H9 (cell line): ENCODE results near the gene IFITM1. TPM values are rescaled to one million over a fixed set of nuclear protein-coding genes. Genes with fewer than 3 reads are reported as not detected.

ENCODE experiments used
- DNase-seq: peaks from one replicate; pipeline ENCODE4 v3.0.0-alpha.2; 2017
- H2AFZ ChIP-seq: one replicate; pipeline ENCODE4 v1.6.1; 2013; ENCODE audit warnings: mild to moderate bottlenecking, low read length, control low read depth, moderate library complexity
- H2AK5ac ChIP-seq: 2 replicates; pipeline ENCODE4 v1.6.1; 2013; ENCODE audit warnings: low read length, control low read depth, mixed read lengths; ENCODE audit not compliant: insufficient read length
- H2BK120ac ChIP-seq: one replicate; pipeline ENCODE4 v1.6.1; 2013; ENCODE audit warnings: low read depth, mild to moderate bottlenecking, low read length, control low read depth, inconsistent platforms; ENCODE audit not compliant: poor library complexity, severe bottlenecking
- H2BK12ac ChIP-seq: 2 replicates; pipeline ENCODE4 v1.6.1; 2013; ENCODE audit warnings: low read length, control low read depth, mixed read lengths, low read depth; ENCODE audit not compliant: insufficient read length
- H2BK15ac ChIP-seq: 2 replicates; pipeline ENCODE4 v1.6.1; 2013; ENCODE audit warnings: low read depth, low read length, control low read depth
- H2BK20ac ChIP-seq: one replicate; pipeline ENCODE4 v1.6.1; 2013; ENCODE audit warnings: low read depth, mild to moderate bottlenecking, low read length, control low read depth, inconsistent platforms; ENCODE audit not compliant: poor library complexity, severe bottlenecking
- H2BK5ac ChIP-seq: 2 replicates; pipeline ENCODE4 v1.6.1; 2013; ENCODE audit warnings: low read length, control low read depth, mixed read lengths; ENCODE audit not compliant: insufficient read length
- H3K14ac ChIP-seq: 2 replicates; pipeline ENCODE4 v1.6.1; 2013; ENCODE audit warnings: low read length, control low read depth; ENCODE audit not compliant: insufficient read depth
- H3K18ac ChIP-seq: 2 replicates; pipeline ENCODE4 v1.6.1; 2013; ENCODE audit warnings: low read depth, mild to moderate bottlenecking, mixed read lengths, low read length, control low read depth; ENCODE audit not compliant: insufficient read length
- H3K23ac ChIP-seq: 2 replicates; pipeline ENCODE4 v1.6.1; 2013; ENCODE audit warnings: low read length, control low read depth, mixed read lengths, low read depth; ENCODE audit not compliant: insufficient read length
- H3K23me2 ChIP-seq: 2 replicates; pipeline ENCODE4 v1.6.1; 2013; ENCODE audit warnings: low read depth, mild to moderate bottlenecking, mixed read lengths, low read length, control low read depth; ENCODE audit not compliant: insufficient read length, poor library complexity, severe bottlenecking
- H3K27ac ChIP-seq: 2 replicates; pipeline ENCODE4 v1.5.1; 2013; ENCODE audit warnings: low read length, control low read depth, mixed read lengths, low read depth; ENCODE audit not compliant: insufficient read length
- H3K27me3 ChIP-seq: 2 replicates; pipeline ENCODE4 v1.6.1; 2013; ENCODE audit warnings: low read length, control low read depth, inconsistent platforms; ENCODE audit not compliant: insufficient read depth
- H3K4ac ChIP-seq: 2 replicates; pipeline ENCODE4 v1.6.1; 2013; ENCODE audit warnings: low read depth, mild to moderate bottlenecking, control low read depth, inconsistent platforms, low read length, moderate library complexity
- H3K4me1 ChIP-seq: 2 replicates; pipeline ENCODE4 v1.6.1; 2013; ENCODE audit warnings: low read length, control low read depth, inconsistent platforms; ENCODE audit not compliant: insufficient read depth
- H3K4me2 ChIP-seq: 2 replicates; pipeline ENCODE4 v1.6.1; 2013; ENCODE audit warnings: low read length, control low read depth, mixed read lengths; ENCODE audit not compliant: insufficient read length, insufficient read depth
- H3K56ac ChIP-seq: 2 replicates; pipeline ENCODE4 v1.6.1; 2013; ENCODE audit warnings: low read depth, mild to moderate bottlenecking, mixed read lengths, low read length, control low read depth; ENCODE audit not compliant: insufficient read length
- H3K79me1 ChIP-seq: 2 replicates; pipeline ENCODE4 v1.6.1; 2013; ENCODE audit warnings: low read depth, mild to moderate bottlenecking, moderate library complexity, low read length, control low read depth, inconsistent platforms; ENCODE audit not compliant: insufficient read depth, poor library complexity, severe bottlenecking
- H3K79me2 ChIP-seq: 2 replicates; pipeline ENCODE4 v1.6.1; 2013; ENCODE audit warnings: low read length, control low read depth, inconsistent platforms; ENCODE audit not compliant: insufficient read depth
- H3K9ac ChIP-seq: 2 replicates; pipeline ENCODE4 v1.6.1; 2013; ENCODE audit warnings: low read length, control low read depth, mixed read lengths; ENCODE audit not compliant: insufficient read length; ENCODE audit errors: extremely low read depth
- H3K9me3 ChIP-seq: one replicate; pipeline ENCODE4 v1.6.1; 2013; ENCODE audit warnings: low read depth, low read length, inconsistent platforms; ENCODE audit not compliant: control insufficient read depth
- H3T11ph ChIP-seq: one replicate; pipeline ENCODE4 v1.6.1; 2013; ENCODE audit warnings: mild to moderate bottlenecking, low read length, control low read depth, inconsistent platforms
- H4K20me1 ChIP-seq: one replicate; pipeline ENCODE4 v1.6.1; 2013; ENCODE audit not compliant: control insufficient read depth, insufficient read length, insufficient read depth
- H4K5ac ChIP-seq: 2 replicates; pipeline ENCODE4 v1.6.1; 2013; ENCODE audit warnings: low read depth, mild to moderate bottlenecking, mixed read lengths, low read length, control low read depth; ENCODE audit not compliant: insufficient read length
- H4K8ac ChIP-seq: replicated peaks from 2 replicates; pipeline ENCODE4 v1.6.1; 2013; ENCODE audit warnings: low read length, control low read depth, mixed read lengths, low read depth; ENCODE audit not compliant: insufficient read length
- H4K91ac ChIP-seq: 2 replicates; pipeline ENCODE4 v1.6.1; 2013; ENCODE audit warnings: low read depth, mild to moderate bottlenecking, moderate library complexity, mixed read lengths, low read length, control low read depth; ENCODE audit not compliant: insufficient read length
- H3K27ac Mint-ChIP-seq, 3 experiments: 2 replicates in 2 of 3; 3 replicates in 1 of 3; pipeline ENCODE4 v1.8.0; 2020 to 2021; ENCODE audit warnings: mixed read lengths in 3 of 3, mild to moderate bottlenecking in 1 of 3, moderate library complexity in 1 of 3
- H3K27me3 Mint-ChIP-seq: 2 replicates; pipeline ENCODE4 v1.8.0; 2021; ENCODE audit warnings: low read depth, mild to moderate bottlenecking, moderate library complexity, mixed read lengths
- H3K36me3 Mint-ChIP-seq, 3 experiments: 2 replicates in 2 of 3; 3 replicates in 1 of 3; pipeline ENCODE4 v1.8.0; 2020 to 2021; ENCODE audit warnings: low read depth in 3 of 3, mixed read lengths in 3 of 3; ENCODE audit not compliant: insufficient read depth in 1 of 3
- H3K4me1 Mint-ChIP-seq, 2 experiments: 2 replicates each; pipeline ENCODE4 v1.8.0; 2020; ENCODE audit warnings: mixed read lengths in 2 of 2
- H3K4me3 Mint-ChIP-seq, 2 experiments: 2 replicates in 1 of 2; 3 replicates in 1 of 2; pipeline ENCODE4 v1.8.0; 2020 to 2021; ENCODE audit warnings: mild to moderate bottlenecking in 2 of 2, mixed read lengths in 2 of 2, moderate library complexity in 1 of 2
- H3K9me3 Mint-ChIP-seq, 2 experiments: 2 replicates in 1 of 2; 3 replicates in 1 of 2; pipeline ENCODE4 v1.8.0; 2020; ENCODE audit warnings: mild to moderate bottlenecking in 2 of 2, mixed read lengths in 2 of 2, moderate library complexity in 1 of 2
- WGBS: extraction: QIAGEN DNeasy Blood & Tissue Kit; methylation state at CpG from one replicate; pipeline ENCODE4 v1.1.7; 2013; ENCODE audit warnings: missing lambda C conversion rate, low lambda C conversion rate, mixed read lengths; ENCODE audit not compliant: insufficient read length; ENCODE audit errors: extremely low coverage; 5-methylcytosine and 5-hydroxymethylcytosine counted together
- total RNA-seq: library from RNA; stranded (reverse); gene quantifications from 2 replicates; pipeline ENCODE4 v1.2.1, GENCODE V29; 2021
- TF ChIP-seq, protein P1 (sequence below): fragments of 200-600 bp; sonication (generic); conservative IDR thresholded peaks from 3 replicates; pipeline ENCODE4 v1.8.0; 2021; ENCODE audit warnings: antibody characterized with exemption, mild to moderate bottlenecking

IFITM1 gene
- total RNA-seq, 1 experiment from 2014 or later = 500 TPM

DNA sequence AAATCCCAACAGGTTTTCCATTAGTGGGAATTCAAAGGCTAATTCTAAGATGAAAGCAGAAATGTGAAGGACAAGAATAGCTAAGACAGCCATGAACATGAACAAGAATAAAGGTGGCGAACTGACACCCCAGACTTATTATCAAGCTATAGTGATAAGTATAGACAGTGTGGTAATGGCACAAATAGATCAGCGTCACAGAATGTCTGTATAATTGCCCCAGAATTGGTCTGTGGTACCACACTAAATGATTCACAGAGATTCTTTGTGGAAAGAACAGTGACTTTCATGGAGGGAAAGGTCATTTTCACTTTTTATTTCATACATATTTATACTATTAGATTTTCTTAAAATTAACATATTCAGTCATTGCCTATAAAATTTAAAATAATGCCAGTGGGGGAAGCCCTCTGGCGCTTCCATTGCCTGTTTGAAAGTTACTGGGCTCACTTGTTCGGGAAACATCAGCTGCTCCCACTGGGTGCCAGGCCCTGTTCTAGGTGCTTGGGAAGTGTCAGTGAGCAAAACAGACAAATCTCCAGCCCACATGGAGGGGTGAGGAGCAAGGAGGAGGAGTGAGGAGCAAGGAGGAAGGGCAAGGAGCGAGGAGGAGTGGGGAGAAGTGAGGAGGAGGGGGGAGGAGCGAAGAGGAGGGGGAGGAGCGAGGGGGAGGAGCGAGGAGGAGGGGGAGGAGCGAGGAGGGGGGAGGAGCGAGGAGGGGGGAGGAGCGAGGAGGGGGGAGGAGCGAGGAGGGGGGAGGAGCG is 47.0 kb upstream of the IFITM1 start:
- Histone ChIP-seq H4K20me1 (no peaks in the 10 kb centered on the region), H3K14ac (no peak overlapping the region), H2BK5ac (no peak overlapping the region), H2BK12ac (no peak overlapping the region), H3K27ac (no peak overlapping the region), H3K27me3 (no peaks in the 10 kb centered on the region), H2AK5ac (no peak overlapping the region), H3K4ac (no peak overlapping the region), H4K8ac (no peak overlapping the region), H3K9ac (no peak overlapping the region), H2AFZ (no peak overlapping the region), H3K18ac (no peak overlapping the region), H3K23ac (no peak overlapping the region), H4K5ac (no peak overlapping the region), H3K56ac (no peak overlapping the region), H3T11ph (no peak overlapping the region), H3K23me2 (no peaks in the 10 kb centered on the region), H3K79me1 (no peaks in the 10 kb centered on the region), H3K9me3 (no peaks in the 10 kb centered on the region), H2BK120ac (no peak overlapping the region), H2BK15ac (no peak overlapping the region), H2BK20ac (no peak overlapping the region), H3K4me1 (peaks cover 6% of the 10 kb centered on the region), H3K4me2 (no peak overlapping the region), H4K91ac (no peak overlapping the region), H3K79me2 (no peaks in the 10 kb centered on the region)
- peaks cover 26 to 27% of the 10 kb centered on the region in 2 experiments for H3K9me3 Mint-ChIP-seq
- peaks cover 23 to 27% of the 10 kb centered on the region in 2 experiments for H3K4me1 Mint-ChIP-seq
- DNase-seq = no peak
- no peak overlapping the region for H3K4me3 Mint-ChIP-seq
- WGBS = no CpG with 5 or more reads among the region's 13 CpGs
- H3K27ac Mint-ChIP-seq = no peak overlapping the region
- H3K36me3 Mint-ChIP-seq = peaks cover 0 to 6% (median 3%) of the 10 kb centered on the region in 3 experiments; a peak in 4 of 7 replicates
- TF ChIP-seq, protein P1, sequence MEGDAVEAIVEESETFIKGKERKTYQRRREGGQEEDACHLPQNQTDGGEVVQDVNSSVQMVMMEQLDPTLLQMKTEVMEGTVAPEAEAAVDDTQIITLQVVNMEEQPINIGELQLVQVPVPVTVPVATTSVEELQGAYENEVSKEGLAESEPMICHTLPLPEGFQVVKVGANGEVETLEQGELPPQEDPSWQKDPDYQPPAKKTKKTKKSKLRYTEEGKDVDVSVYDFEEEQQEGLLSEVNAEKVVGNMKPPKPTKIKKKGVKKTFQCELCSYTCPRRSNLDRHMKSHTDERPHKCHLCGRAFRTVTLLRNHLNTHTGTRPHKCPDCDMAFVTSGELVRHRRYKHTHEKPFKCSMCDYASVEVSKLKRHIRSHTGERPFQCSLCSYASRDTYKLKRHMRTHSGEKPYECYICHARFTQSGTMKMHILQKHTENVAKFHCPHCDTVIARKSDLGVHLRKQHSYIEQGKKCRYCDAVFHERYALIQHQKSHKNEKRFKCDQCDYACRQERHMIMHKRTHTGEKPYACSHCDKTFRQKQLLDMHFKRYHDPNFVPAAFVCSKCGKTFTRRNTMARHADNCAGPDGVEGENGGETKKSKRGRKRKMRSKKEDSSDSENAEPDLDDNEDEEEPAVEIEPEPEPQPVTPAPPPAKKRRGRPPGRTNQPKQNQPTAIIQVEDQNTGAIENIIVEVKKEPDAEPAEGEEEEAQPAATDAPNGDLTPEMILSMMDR = no peak
- peaks cover 5% of the 10 kb centered on the region for H3K27me3 Mint-ChIP-seq
